ENCODE results near the gene METTL24.
"Not testable (repeated sequence)": the region's sequence is repeated elsewhere in the genome, so short reads cannot be mapped to it uniquely, and the experiment has no call there.

The METTL24 gene

DNA sequence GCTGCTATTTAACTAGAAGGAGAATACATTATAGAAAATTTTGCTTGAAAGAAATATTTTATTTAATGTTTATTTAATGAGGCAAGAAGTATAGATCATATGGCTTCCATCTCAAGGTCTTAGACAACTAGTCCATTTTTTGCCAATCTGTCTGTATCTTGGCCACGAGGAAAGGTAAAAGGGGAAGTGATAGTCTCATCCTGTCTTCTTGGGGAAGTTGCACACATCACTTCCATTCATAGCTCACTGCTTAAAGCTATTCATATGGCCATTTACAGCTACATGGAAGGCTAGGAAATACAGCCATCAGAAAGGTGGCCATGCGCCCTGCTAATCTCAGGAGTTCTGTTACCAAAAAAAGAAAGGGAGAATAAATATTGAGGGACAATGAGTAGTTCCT is 50.8 kb downstream of the METTL24 start:
- no peak for DNase-seq

DNA sequence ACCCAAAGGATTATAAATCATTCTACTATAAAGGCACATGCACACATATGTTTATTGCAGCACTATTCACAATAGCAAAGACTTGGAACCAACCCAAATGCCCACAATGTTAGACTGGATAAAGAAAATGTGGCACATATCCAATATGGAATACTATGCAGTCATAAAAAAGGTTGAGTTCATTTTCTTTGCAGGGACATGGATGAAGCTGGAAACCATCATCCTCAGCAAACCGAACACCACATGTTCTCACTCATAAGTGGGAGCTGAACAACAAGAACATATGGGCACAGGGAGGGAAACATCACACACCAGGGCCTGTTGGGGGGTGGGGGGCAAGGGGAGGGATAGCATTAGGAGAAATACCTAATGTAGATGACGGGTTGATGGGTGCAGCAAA is 52.3 kb downstream of the METTL24 start:
- DNase-seq: not testable (repeated sequence)

DNA sequence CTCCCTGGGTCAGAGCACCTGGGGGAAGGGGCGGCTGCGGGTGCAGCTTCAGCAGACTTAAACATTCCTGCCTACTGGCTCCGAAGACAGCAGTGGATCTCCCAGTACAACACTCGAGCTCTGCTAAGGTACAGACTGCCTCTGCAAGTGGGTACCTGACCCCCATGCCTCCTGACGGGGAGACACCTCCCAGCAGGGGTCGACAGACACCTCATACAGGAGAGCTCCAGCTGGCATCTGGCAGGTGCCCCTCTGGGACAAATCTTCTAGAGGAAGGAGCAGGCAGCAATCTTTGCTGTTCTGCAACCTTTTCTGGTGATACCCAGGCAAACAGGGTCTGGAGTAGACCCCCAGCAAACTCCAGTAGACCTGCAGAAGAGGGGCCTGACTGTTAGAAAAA is 54.5 kb downstream of the METTL24 start:
- DNase-seq: not testable (repeated sequence)

DNA sequence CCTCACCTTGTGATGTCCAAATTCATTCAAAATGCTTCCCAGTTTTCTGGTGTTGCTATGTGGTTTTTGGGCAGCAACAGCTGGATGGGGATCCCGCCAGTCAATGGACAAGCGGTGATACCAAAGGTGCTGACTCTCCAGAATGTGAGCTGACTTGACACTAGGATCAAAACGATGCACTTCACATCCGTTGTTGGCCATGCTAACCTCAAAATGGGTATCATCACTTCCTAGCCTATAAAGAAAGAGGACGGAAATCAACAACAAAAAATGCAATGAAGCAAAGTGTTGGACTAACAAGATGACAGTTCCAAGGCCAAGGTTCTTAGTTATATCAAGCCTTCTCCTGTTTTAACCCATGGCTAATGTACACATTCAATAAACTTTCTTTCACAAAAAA is 59.2 kb downstream of the METTL24 start:
- DNase-seq: no peak

DNA sequence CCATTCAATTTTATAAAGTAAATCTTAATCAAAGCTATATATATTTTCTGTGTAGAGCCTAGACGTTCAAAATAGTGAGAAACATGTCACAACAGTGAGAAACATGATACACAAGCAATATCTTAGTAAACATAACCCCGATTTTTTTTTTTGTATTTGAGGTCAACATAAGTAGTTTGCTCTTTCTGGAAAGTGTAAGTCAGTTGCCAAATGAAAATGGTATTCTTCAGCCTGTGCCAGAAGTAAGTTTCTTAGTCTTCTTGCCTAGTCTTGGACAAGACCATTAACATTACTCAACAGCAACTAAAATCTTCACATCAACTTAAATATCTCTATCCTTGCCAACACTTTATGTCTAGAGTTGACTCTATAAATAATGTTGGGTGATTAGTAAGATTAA is 59.7 kb downstream of the METTL24 start:
- DNase-seq: no peak

DNA sequence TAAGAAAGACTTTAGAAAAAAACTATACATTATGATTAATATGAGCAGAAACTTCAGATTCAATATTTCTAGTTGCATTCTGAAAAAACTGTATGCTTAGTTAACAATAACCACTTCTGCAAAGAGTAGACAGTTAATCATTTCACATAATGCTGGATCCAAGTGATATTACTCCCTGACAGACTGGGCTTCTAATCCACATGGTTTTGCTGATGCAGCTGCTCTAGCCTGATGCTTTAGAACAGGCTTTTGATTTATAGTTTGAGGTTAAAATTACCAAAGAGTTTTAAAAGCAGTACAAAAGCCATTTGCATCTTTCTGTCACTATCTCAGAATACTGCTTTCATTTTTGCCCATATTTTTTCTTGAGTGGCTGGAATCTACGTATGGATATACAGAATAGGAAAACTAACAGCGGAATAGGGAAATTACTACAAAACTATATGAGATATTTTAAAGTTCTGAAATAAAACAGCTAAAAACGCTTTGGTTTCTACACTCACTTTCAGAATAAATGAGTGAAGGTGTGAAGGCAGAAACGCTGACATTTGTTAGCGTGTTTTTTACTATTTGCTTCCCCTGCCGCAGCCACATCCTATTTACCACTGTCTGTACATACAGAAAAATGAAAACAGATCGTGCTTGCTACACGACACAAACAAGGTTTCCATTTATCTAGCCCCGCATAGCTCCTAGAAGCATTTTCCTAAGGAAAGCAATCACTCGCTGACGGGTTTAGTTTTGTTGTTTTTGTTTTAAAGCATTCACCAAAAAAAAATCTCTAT is 61.7 kb downstream of the METTL24 start:
- no peak for DNase-seq

DNA sequence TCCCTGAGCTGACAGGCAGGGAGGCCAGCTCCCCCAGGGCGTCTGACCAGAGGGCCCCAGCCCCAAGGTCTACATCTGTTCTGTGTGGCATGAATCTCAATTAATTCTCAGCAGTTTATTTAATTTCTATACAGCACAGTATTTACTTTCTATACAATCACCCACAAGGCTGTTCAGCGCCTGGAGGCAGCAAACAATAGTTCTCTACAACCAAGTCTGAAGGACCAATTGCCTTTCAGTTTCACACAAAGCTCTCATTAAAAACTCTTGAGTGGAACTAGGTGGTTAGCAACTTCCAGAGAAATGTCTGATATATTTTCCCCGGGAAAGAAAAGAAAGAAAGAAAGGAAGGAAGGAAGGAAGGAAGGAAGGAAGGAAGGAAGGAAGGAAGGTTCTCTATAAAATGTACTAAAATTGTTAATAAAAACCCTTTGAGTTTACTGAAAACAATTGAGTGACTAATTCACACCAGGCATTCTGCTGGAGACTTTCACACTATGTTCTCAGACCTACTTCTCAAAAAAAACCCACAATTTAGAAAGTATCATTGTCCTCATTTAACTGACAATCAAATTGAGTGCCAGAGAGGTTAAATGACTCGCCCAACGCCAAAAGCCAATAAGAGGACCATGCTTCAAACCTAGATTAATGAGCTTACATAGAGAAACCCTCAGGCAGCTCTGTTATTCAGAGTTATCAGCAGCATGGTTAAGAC is 62.5 kb downstream of the METTL24 start:
- DNase-seq: no peak

DNA sequence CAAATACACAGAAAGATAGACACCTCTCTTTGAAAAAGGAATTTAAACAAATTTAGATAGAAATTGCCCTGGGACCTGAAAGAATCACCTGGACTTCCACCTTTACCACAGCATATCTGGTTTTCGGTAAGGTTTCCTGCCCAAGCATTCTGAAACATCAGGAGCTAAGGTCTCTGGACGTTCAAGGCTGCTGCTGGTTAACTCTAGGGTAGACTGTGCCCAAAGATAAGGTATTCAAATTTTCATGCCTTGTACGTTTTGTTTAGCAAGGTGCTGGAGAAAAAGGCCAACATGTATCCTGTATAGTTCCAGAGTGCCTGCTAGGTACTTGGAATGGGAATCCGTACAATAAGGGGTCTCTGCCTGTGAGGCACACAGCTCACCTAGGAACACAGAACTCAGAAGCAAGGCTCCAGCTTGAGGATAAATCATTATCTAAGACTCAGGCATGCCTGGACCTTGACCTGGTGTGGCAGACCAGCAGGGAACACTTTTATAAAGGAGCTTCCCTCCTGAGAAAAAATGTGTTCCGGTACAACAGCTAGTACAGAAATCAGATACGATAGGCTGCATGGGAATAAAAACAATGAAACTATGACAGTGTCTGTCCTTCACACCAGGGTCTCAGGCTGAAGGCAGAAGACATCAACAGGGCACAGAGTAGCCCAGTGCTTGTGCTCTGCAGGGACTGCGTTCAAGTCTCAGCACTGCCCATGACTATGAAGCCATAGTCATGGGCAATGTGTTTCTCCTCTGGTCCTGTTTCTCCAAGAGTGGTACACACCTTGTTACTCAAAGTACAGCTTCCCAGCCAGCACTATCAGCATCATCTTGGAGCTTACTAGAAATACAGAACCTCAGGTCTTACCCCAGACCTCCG is 70.4 kb downstream of the METTL24 start:
- no peak for DNase-seq

DNA sequence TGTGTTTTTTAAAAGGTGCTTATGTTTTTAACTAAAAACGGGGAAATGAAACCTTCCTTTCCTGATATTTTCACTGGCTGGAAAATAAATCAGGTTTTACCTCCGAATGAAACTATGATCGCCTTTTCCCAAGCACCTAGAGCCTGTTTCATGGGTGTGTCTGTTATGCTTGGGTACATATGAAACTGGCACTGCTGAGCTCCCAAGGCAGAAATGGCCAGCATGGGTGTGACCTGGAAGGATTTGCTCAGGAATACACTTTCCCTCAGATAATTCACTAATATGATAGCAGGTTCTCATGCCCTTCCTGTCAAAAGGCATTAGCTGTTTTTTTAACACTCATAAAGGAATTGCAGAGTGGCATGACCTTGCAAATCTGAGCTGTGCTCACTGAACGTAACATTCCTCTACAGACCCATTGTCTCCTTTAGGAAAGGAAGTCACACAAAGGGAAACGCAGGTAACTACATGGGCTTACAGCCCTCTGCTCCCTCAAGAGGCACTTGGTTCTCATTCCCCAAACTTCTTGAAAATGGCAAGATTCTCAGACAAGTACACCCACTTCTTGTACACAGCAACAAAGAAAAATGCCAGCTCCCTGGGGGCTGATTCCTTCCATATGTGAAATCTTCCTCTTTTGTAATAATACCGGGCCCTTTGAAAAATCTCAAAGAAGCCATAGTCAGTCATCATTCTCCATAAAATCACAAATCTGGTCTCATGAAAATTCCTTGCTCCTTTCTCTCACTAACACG is 72.7 kb downstream of the METTL24 start:
- DNase-seq: no peak

DNA sequence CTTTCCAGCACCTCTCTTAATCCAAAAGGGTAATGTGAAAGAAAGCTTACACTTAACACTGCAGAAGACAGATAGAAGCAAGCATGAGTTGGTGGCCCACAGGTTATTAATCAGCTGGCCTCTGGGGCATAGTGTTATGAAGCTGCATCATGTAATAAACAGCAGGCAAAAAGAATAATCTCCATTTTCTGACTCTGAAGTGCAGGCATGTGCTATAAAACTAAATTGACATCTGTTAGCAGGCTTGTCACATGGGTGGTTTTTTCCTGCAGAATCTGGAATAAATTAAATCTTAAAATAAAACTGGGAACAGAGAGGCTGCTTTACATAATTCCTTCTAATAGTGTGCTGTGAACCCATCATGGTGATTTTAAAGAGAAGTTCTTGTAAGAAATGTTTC is 73.3 kb downstream of the METTL24 start:
- no peak for DNase-seq

DNA sequence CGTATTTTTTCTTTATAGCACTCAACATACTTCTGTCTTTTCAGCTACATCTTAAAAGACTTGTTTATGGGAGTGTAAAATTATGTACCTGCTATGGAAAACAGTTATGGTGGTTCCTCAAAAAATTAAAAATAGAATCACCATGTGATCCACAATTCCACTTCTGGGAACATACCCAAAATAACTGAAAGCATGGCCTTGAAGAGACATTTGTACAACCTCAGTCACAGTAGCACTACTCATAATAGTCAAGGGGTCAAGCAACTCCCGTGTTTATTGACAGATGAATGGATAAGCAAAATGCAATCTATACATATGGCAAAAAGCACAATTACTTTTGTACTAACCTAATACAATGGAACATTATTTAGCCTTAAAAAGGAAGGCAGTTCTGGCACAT is 74.5 kb downstream of the METTL24 start:
- DNase-seq: no peak

DNA sequence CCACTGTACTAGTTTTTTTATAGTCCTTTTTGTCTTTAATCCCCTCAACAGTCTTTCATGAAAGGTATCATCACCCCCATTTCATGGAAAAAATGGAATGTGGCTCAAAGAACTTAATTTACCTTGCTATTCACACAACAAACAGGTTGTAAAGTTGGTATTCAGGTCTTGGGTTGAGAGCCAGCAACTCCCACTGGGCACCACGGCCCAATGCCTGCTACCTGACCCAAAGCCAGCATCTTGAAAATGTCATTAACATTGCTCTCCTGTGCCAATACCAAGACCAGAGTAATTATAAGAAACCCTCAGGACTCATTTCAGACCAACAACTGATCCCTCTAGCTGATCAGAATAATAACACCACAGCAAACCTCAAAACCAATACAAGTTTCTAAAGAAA is 75.7 kb downstream of the METTL24 start:
- no peak for DNase-seq

DNA sequence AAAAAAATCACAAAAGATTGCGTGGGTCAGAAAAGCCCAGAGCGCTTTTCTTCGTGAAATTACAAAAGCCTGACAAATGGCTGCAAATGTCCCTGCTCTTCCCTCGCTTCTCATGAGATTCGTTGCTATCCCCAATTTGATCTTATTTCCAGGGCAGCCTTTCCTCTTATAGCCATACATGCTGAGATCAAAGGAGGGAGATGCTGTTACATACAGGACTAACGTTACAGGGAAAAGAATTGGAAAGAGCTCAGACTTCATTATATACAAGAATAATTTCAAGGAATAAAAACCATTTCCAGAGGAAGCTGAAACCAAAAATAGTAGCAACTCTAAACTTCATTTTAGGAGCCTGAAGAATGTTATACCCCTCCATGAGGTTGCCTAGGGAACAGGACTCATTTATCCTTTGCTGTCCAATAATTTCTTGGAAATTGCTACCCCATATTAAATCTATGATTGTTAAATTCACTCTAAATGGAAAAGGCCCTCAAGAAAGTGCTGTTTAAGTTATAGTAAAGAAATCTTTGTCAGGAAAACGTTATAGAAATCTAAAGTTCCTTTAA is 81.0 kb downstream of the METTL24 start:
- no peak for DNase-seq

DNA sequence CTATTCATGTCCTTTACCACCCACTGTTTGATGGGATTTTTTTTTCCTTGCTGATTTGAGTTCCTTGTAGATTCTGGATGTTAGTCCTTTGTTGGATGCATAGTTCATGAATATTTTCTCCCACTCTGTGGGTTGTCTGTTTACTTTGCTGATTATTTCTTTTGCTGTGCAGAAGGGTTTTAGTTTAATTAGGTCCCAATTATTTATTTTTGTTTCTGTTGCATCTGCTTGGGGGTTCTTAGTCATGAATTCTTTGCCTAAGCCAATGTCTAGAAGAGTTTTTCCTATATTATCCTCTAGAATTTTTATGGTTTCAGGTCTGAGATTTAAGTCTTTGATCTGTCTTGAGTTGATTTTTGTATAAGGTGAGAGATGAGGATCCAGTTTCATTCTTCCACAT is 85.4 kb downstream of the METTL24 start:
- DNase-seq: not testable (repeated sequence)

DNA sequence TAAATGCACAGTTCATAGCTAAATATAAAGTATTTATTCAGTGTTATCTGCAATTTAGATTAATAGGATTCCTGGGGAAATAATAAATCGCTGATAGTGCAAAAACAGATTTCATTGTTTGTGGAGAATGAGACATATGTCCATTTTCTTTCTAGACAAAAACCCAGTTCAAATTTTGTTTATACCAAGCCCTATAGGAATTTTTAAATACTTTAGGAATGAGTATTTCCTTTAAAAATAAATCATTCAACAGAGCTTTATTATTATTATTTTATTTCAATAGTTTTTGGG is 86.5 kb downstream of the METTL24 start:
- DNase-seq: no peak

DNA sequence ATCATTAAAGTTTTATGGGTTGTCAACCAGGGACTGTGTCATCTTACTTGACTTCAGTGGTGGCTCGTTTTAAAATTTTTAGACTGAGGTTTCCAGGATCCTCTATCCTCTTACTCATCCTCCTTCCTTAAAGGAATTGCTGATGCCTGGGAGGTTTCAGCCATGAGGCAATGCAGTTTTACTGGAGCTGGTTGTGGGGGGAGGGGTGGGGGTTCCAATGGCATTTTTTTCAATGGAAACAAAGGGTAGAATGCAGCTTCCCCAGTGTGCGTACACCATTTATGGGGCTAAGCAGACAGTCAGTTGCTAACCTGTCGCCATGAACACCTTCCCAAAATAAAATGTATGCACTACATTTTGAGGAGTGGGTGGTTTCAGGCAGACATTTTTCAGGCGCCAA is 88.0 kb downstream of the METTL24 start:
- DNase-seq: no peak

DNA sequence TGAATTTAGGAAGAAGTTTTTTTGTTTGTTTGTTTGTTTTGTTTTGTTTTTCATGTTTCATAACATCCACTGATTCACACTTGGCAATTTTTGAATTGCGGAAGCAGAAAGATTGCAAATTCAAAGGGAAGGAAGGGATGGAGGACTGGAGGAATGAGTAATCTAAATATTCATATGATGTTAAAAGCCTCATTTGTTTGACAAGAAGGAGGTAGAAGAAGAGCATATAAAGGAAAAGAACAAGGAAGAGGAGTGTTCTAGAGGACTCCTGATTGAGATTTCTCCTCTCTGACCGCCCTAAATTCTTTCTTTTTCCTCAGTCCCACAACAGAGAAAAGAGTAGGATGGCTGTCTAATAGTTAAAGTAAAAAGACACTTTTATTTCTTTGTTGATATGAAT is 88.5 kb downstream of the METTL24 start:
- no peak for DNase-seq

DNA sequence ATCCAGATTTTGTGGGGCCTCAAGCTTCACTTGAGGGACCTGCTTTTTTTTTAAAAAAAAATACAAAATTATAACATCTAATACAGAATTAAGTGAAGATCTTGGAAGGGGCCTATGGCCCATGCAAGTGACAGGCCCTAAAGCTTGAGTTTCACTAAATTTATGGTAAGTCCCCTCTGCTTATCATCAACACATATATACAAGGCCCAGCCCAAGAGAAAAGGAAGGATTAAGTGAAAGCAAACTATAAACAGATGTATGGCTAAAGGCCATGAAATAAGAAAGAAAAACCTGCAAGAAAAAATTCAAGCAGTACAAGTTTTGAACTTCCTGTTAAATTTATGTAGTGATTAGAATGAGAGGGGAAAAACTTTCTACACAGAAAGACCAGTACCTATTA is 91.2 kb downstream of the METTL24 start:
- no peak for DNase-seq

DNA sequence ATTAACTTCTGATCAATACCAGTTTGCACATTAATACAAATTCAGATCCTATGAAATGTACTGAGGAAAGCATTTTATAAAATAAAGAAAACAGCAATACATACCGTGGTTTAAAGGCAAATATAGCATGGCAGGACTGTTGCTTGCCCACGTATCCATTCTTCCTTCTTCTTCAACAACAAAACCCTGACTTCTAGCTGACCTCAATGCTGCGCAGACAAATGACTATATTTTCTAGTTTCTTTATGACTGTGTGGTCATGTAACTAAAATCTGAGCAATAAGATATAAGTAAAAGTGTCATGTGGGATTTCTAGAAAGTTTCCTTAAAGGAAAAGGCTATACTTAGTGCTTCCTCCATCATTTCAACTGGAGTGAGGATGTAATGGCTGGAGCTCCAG is 92.9 kb downstream of the METTL24 start:
- no peak for DNase-seq

DNA sequence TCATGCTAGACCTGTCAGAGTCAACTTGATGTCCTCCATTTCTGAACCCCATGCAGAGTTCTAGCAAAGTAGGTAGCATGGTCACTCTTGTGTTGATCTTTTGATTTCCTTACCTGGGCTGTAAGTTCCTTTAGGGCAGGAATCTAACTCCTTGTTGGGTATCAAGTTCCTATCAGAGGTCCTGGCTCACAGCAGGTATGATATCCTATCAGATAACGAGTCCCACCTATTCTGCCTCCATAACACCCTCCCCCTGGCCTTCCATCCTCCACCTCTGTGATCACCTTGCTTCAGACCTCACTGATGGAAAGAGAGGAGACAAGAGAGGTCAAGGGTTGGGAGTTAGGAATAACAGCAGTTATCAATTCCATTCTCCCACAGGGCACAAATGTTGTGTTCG is 101.8 kb downstream of the METTL24 start:
- DNase-seq: no peak

DNA sequence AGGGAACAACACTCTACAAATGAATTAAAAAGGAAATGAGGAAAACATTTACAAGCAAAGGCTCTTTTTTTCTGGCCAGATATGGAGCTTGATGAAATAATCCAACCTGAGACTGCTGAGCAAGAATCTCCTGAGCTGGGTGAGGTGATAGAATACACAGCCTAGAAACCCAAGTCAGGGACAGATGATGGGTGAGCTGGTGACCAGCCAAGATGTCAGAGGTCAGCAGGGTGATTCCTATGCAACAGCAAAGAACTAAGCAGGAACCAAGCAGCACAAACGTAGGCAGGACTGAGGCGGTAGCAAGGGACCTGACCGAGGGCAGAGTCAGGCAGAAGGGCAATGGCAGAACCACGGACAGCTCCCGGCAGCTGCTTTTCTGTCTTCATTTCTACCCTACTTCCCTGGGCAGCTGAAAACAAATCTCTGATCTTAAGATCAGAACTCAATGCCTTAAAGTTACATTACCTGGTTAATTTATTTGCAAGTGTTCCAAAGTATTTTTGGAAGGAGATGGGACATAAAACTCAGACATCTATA is 102.9 kb downstream of the METTL24 start:
- DNase-seq: no peak

DNA sequence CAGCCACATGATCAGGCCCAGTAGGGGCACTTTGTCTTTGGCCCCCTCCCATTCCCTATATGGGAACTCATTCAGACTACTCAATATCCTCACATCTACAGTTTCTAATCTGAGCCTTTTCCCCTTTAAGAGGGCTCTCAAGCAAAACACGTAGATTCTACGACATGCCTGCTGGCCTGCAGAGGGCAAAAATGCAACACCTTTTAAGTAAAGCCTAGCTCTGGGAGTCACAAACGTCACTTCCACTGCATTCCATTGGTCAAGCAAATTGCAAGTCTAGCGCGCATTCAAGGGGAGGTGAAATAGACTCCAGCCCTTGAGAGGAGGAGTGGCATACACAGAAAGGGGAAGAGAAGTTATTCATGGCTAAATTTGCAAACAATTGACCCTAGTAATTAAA is 107.3 kb downstream of the METTL24 start:
- DNase-seq: no peak

DNA sequence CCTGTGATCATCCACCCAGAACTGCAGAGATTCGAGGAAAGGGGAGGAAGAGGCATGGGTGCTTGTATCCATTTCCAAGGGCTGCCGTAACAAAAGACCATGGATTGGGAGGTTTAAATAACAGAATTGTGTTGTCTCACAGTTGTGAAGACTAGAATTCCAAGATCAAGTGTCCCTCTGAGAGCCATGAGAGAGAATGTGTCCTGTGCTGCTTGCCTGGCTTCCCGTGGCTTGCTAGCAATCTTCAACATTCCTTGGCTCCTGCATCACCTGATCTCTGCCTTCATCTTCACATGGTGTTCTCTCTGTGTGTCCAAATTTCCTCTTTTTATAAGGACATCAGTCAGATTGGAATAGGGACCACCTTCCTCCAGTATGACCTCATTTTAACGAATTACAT is 108.1 kb downstream of the METTL24 start:
- no peak for DNase-seq
